Measurements from ENCODE around the gene ABHD2. TPM values are rescaled to one million over a fixed set of nuclear protein-coding genes. Genes with fewer than 3 reads are reported as not detected.

Gene ABHD2
- total and polyA plus RNA-seq, 2 donors (not counting 3 experiments of a cell fraction or from before 2014, with no cell fraction given), result 14.0 to 62.2 TPM

DNA sequence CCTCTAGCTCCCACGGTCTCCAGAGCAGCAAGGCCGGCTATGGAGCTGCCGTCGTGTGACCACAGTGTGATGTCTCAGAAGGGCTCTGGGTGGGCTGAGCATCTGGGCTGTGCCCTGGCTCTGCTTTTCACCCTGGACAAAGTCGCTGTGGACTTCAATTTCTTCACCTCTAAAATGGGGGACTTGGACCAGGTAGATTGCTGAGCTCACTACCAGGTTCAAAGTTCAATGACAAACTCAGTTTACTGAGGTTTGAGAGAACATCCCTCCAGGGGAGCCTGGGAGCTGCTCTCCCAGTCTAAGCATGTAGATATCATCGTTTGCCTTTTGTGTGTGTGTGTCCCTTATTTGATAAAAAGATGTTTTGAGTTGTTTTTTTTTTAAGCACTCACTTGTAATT, 108.0 kb downstream of the ABHD2 start:
- TF ChIP-seq EZH2 (IDR thresholded peaks at IDR 0.05; ENCODE audit: borderline replicate concordance, low read depth, low read length, severe bottlenecking) (no peak), POLR2A (IDR thresholded peaks at IDR 0.05; ENCODE audit: low read depth, low read length) (no peak), MAX (IDR thresholded peaks at IDR 0.05; ENCODE audit: insufficient read depth, insufficient read length) (no peak), CTCF (IDR thresholded peaks at IDR 0.05; ENCODE audit: extremely low read depth in 1 of 2, insufficient read depth in 1 of 2, low read depth in 1 of 2, low read length in 2 of 2) (no peak), POLR2AphosphoS5 (IDR thresholded peaks at IDR 0.05; ENCODE audit: insufficient read depth, low read depth, low read length) (no peak), JUN (IDR thresholded peaks at IDR 0.05; ENCODE audit: borderline replicate concordance, insufficient read depth, insufficient read length, low read depth) (no peak), GATA2 (IDR thresholded peaks at IDR 0.05; ENCODE audit: insufficient read depth, insufficient read length, low read depth, low read length) (no peak), MYC (IDR thresholded peaks at IDR 0.05; ENCODE audit: low read depth, low read length) (no peak)
- DNase-seq (ENCODE audit: low read depth, low spot score) (no peak), FAIRE-seq (no peak)
- no peaks in the 10 kb centered on the region for H3K79me2 ChIP-seq (ENCODE audit: control insufficient read depth, insufficient read depth, low read length)
- H3K36me3 ChIP-seq (ENCODE audit: control insufficient read depth in 2 of 2, extremely low read depth in 1 of 2, insufficient read depth in 2 of 2, low read length in 2 of 2), result no peaks in the 10 kb centered on the region
- H2AFZ ChIP-seq (ENCODE audit: low read depth, low read length), result no peak overlapping the region
- H3K4me1 ChIP-seq (ENCODE audit: control insufficient read depth, extremely low read depth, insufficient read depth, low read length), result peaks cover 19% of the 10 kb centered on the region
- no peak overlapping the region for H3K4me3 ChIP-seq (replicated peaks in 1 of 3; ENCODE audit: insufficient read depth in 1 of 3, low read depth in 1 of 3, low read length in 3 of 3)
- H3K9me1 ChIP-seq (replicated peaks; ENCODE audit: control insufficient read depth, extremely low read depth, insufficient read depth, low read length), result no peaks in the 10 kb centered on the region
- dilution Hi-C loops (cut with MboI; ENCODE audit: extremely low pct_ligation_motif_present, low sequenced_read_pairs), result no loop called here
- no peak overlapping the region for H3K4me2 ChIP-seq (ENCODE audit: insufficient read depth, low read length)
- BruUV-seq (replicated peaks), result no TSS peak
- no peaks in the 10 kb centered on the region for H4K20me1 ChIP-seq (replicated peaks; ENCODE audit: control insufficient read depth, extremely low read depth, insufficient read depth, low read length)
- H3K9me3 ChIP-seq (replicated peaks; ENCODE audit: control insufficient read depth, insufficient read depth, low read length), result no peaks in the 10 kb centered on the region
- intact Hi-C loops (cut with micrococcal nuclease), result no loop called here
- no peaks in the 10 kb centered on the region for H3K27me3 ChIP-seq (ENCODE audit: control insufficient read depth in 2 of 2, insufficient read depth in 2 of 2, low read length in 2 of 2)
- POLR2A ChIA-PET, result no interaction called here
- no peak overlapping the region for H3K27ac ChIP-seq (ENCODE audit: insufficient read depth, low read depth, low read length)
- CTCF ChIA-PET, result interaction anchor here (0.5 to 7.3 kb wide), 4 partner anchors 10 to 469 kb away, joined by 3 to 80 read pairs (median 4); no protein-coding TSS in a partner anchor
- no peak overlapping the region for H3K9ac ChIP-seq (replicated peaks; ENCODE audit: extremely low read depth, insufficient read depth, low read length)

Measured in endothelial cell of umbilical vein (primary cell).